Hepatocyte (in vitro differentiated cells): Measurements from ENCODE around the gene RBL2. TPM values are rescaled to one million over a fixed set of nuclear protein-coding genes. Genes with fewer than 3 reads are reported as not detected.

Source experiments
- DNase-seq: peaks from one replicate; pipeline ENCODE4 v3.0.0-alpha.2; 2016; ENCODE audit warnings: low spot score
- H2AFZ ChIP-seq: fragments of 200-600 bp; sonication (generic); 2 replicates; pipeline ENCODE4 v1.6.0; 2016; ENCODE audit warnings: antibody characterized with exemption, mild to moderate bottlenecking
- H3K27ac ChIP-seq: fragments of 200-600 bp; sonication (generic); 2 replicates; pipeline ENCODE4 v1.5.1; 2016; ENCODE audit warnings: mild to moderate bottlenecking
- H3K27me3 ChIP-seq: fragments of 200-600 bp; sonication (generic); 2 replicates; pipeline ENCODE4 v1.6.1; 2016
- H3K36me3 ChIP-seq: fragments of 200-600 bp; sonication (generic); replicated peaks from 2 replicates; pipeline ENCODE4 v1.5.1; 2016; ENCODE audit warnings: low read depth; ENCODE audit not compliant: insufficient read depth
- H3K4me1 ChIP-seq: fragments of 200-600 bp; sonication (generic); 2 replicates; pipeline ENCODE4 v1.5.1; 2016; ENCODE audit warnings: mild to moderate bottlenecking, moderate library complexity; ENCODE audit not compliant: insufficient read depth
- H3K4me2 ChIP-seq: fragments of 200-600 bp; sonication (generic); 2 replicates; pipeline ENCODE4 v1.6.0; 2016
- H3K4me3 ChIP-seq: fragments of 200-600 bp; sonication (generic); 2 replicates; pipeline ENCODE4 v1.5.1; 2016; ENCODE audit warnings: mild to moderate bottlenecking
- H3K79me2 ChIP-seq: fragments of 200-600 bp; sonication (generic); 2 replicates; pipeline ENCODE4 v1.6.0; 2017; ENCODE audit warnings: mild to moderate bottlenecking
- H3K9me2 ChIP-seq: fragments of 200-600 bp; sonication (generic); replicated peaks from 2 replicates; pipeline ENCODE4 v1.6.0; 2017; ENCODE audit warnings: mild to moderate bottlenecking; ENCODE audit not compliant: insufficient read depth
- H3K9me3 ChIP-seq: fragments of 200-600 bp; sonication (generic); 2 replicates; pipeline ENCODE4 v1.5.1; 2016; ENCODE audit warnings: low read depth, mild to moderate bottlenecking
- H4K20me1 ChIP-seq: fragments of 200-600 bp; sonication (generic); 2 replicates; pipeline ENCODE4 v1.6.0; 2016; ENCODE audit warnings: mild to moderate bottlenecking; ENCODE audit not compliant: insufficient read depth, poor library complexity, severe bottlenecking
- CTCF ChIP-seq: fragments of 200-600 bp; sonication (generic); IDR thresholded peaks from 2 replicates; pipeline ENCODE4 v1.5.1; 2016; ENCODE audit warnings: antibody characterized with exemption, mild to moderate bottlenecking; ENCODE audit not compliant: poor library complexity
- EZH2 ChIP-seq: fragments of 200-600 bp; sonication (generic); IDR thresholded peaks from 2 replicates; pipeline ENCODE4 v1.6.1; 2016; ENCODE audit warnings: antibody characterized with exemption, mild to moderate bottlenecking, borderline replicate concordance
- EZH2phosphoT487 ChIP-seq: fragments of 200-600 bp; sonication (generic); IDR thresholded peaks from one replicate; pipeline ENCODE4 v1.6.1; 2018; ENCODE audit warnings: antibody characterized with exemption, mild to moderate bottlenecking, low read depth, moderate library complexity; ENCODE audit not compliant: unreplicated experiment, severe bottlenecking
- WGBS: methylation state at CpG from one replicate; pipeline ENCODE4 v1.1.6; 2016; ENCODE audit warnings: low lambda C conversion rate; ENCODE audit errors: missing lambda C conversion rate; 5-methylcytosine and 5-hydroxymethylcytosine counted together
- polyA plus RNA-seq: library from polyadenylated mRNA; unstranded; fragments of >200 nt; fragmentation: Nextera tagmentation; extraction: Ambion mirVana; gene quantifications from 2 replicates; pipeline ENCODE4 v1.2.1, GENCODE V29; 2016
- total RNA-seq: library from RNA; depleted of rRNA; stranded (reverse); fragments of >200 nt; gene quantifications from 2 replicates; pipeline ENCODE4 v1.2.3, GENCODE V29; 2014

Gene RBL2
- total and polyA plus RNA-seq, 2 experiments from 2014 or later: 17.3 to 48.8 TPM

DNA sequence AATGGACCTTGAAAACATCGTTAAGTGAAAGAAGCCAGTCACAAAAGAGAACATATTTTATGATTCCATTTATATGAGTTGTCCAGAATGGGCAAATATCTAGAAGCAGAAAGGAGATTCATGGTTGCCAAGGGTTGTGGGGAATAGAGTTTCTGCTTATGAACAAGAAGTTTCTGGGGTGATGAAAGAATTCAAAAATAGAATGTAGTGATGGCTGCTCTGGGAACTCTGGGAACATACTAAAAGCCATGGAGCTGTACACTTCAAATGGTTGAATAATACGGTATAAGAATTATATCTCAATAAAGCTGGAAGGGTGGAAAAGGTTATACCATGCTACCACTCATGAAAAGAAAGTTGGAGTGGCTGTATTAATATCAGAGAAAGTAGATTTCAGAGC, 50.3 kb downstream of the RBL2 start:
- WGBS: 96% methylated on average over 2 of the region's 2 CpGs
- no peak overlapping the region for H3K4me2 ChIP-seq
- no peak overlapping the region for H3K27ac ChIP-seq
- no peaks in the 10 kb centered on the region for H3K4me1 ChIP-seq
- H2AFZ ChIP-seq: no peak overlapping the region
- H3K79me2 ChIP-seq: no peaks in the 10 kb centered on the region
- H3K4me3 ChIP-seq: no peak overlapping the region
- TF ChIP-seq EZH2phosphoT487 (no peak), CTCF (no peak), EZH2 (no peak)
- H3K9me3 ChIP-seq: no peaks in the 10 kb centered on the region
- H3K36me3 ChIP-seq: no peaks in the 10 kb centered on the region
- DNase-seq: no peak
- H3K27me3 ChIP-seq: no peaks in the 10 kb centered on the region
- H4K20me1 ChIP-seq: no peaks in the 10 kb centered on the region
- no peaks in the 10 kb centered on the region for H3K9me2 ChIP-seq

DNA sequence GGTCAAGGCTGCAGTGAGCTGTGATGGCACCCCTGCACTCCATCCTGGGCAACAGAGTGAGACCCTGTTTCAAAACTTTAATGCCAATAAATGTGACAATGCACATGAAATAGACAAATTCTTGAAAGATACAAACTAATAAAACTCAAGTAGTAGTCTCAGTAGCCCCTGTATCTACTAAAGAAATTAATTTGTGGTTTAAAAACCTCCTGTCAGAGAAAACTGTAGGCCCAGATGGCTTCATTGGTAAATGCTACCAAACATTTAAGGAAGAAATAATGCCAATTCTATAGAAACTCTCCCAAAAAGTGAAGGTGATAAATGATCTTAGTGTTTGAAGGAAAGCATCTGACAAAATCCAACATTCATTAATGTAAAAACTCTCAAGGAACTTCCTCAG, 52.0 kb downstream of the RBL2 start:
- Histone ChIP-seq H3K4me1 (no peaks in the 10 kb centered on the region), H4K20me1 (no peaks in the 10 kb centered on the region), H3K36me3 (peaks cover 4% of the 10 kb centered on the region), H3K9me3 (no peaks in the 10 kb centered on the region), H3K79me2 (no peaks in the 10 kb centered on the region), H3K27me3 (no peaks in the 10 kb centered on the region), H3K4me2 (no peak overlapping the region), H3K9me2 (no peaks in the 10 kb centered on the region), H2AFZ (no peak overlapping the region), H3K4me3 (no peak overlapping the region), H3K27ac (no peak overlapping the region)
- DNase-seq: no peak
- TF ChIP-seq EZH2phosphoT487 (no peak), EZH2 (no peak), CTCF (no peak)

GRCh38 chr16:53489755-53490154, 55.5 kb downstream of the RBL2 start:
- TF ChIP-seq EZH2: no peak
- TF ChIP-seq EZH2phosphoT487: no peak
- Histone ChIP-seq H2AFZ (no peak overlapping the region), H3K4me3 (no peak overlapping the region), H3K27me3 (no peaks in the 10 kb centered on the region), H3K4me2 (no peak overlapping the region), H3K9me2 (no peaks in the 10 kb centered on the region), H4K20me1 (no peaks in the 10 kb centered on the region), H3K36me3 (peaks cover 4% of the 10 kb centered on the region), H3K9me3 (no peaks in the 10 kb centered on the region), H3K27ac (no peak overlapping the region), H3K4me1 (no peaks in the 10 kb centered on the region), H3K79me2 (no peaks in the 10 kb centered on the region)
- WGBS: 93% methylated on average over 1 of the region's 1 CpG
- DNase-seq: no peak

DNA sequence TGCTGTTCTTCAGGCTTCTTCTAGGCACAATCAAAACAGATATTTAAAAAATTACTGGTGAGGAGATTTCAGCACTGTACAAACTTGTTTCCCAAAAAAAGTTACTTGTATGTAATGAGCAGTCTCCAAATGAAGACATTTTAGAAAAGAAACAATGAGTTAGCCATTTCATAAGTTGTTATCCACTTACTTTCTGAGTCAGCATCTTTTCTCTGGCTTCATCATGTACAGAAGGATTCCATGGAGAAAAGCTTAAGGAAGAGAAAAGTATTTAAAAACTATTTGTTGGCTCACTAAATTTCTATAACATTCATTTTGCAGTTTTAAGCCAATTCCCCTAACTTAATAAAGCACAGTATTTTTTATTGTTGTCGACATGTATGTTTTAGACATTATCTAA, 58.2 kb downstream of the RBL2 start:
- Histone ChIP-seq H3K27ac (no peak overlapping the region), H4K20me1 (no peaks in the 10 kb centered on the region), H3K4me3 (no peak overlapping the region), H3K36me3 (peaks cover 4% of the 10 kb centered on the region), H2AFZ (no peak overlapping the region), H3K9me3 (no peaks in the 10 kb centered on the region), H3K79me2 (no peaks in the 10 kb centered on the region), H3K9me2 (no peaks in the 10 kb centered on the region), H3K27me3 (no peaks in the 10 kb centered on the region), H3K4me2 (no peak overlapping the region), H3K4me1 (no peaks in the 10 kb centered on the region)
- 100% methylated on average over 1 of the region's 1 CpG for WGBS
- TF ChIP-seq EZH2 (no peak), CTCF (no peak), EZH2phosphoT487 (no peak)
- no peak for DNase-seq
